ENCODE data around the gene ATP6V0B.
A peak's percentile ranks its signal among the peaks of the same experiment; 100 is the strongest.

The ATP6V0B gene

GRCh38 chr1:43969746-43970466, 4.9 kb upstream of the ATP6V0B start, which contains the start of gene DPH2:
DPH2 (plus strand) TSS chr1:43970010; CDS start chr1:43970176, 166 bp downstream.
- DNase-seq (ENCODE audit: low read depth, low spot score): peak; percentile 97

GRCh38 chr1:43970502-43970901, 4.3 kb upstream of the ATP6V0B start:
- no peak for DNase-seq (ENCODE audit: low read depth, low spot score)

- no peak for DNase-seq (ENCODE audit: low read depth, low spot score)
Observed at GRCh38 chr1:43970911-43971310, 3.8 kb upstream of the ATP6V0B start.

GRCh38 chr1:43971336-43971980, 3.3 kb upstream of the ATP6V0B start:
- no peak for DNase-seq (ENCODE audit: low read depth, low spot score)

GRCh38 chr1:43973981-43974442, 748 bp upstream of the ATP6V0B start:
- no peak for DNase-seq (ENCODE audit: low read depth, low spot score)

GRCh38 chr1:43975249-43975961, 645 bp downstream of the ATP6V0B start:
- DNase-seq (ENCODE audit: low read depth, low spot score): no peak

GRCh38 chr1:43976045-43976444, 1.3 kb downstream of the ATP6V0B start:
- DNase-seq (ENCODE audit: low read depth, low spot score): no peak

GRCh38 chr1:43976890-43977289, 2.1 kb downstream of the ATP6V0B start:
- no peak for DNase-seq (ENCODE audit: low read depth, low spot score)

GRCh38 chr1:43977376-43978263, 2.9 kb downstream of the ATP6V0B start:
- no peak for DNase-seq (ENCODE audit: low read depth, low spot score)

- no peak for DNase-seq (ENCODE audit: low read depth, low spot score)
Observed at GRCh38 chr1:43978264-43978550, 3.4 kb downstream of the ATP6V0B start.

- DNase-seq (ENCODE audit: low read depth, low spot score): no peak
Observed at GRCh38 chr1:43978551-43979260, 3.9 kb downstream of the ATP6V0B start, which contains the start of gene B4GALT2. B4GALT2 (plus strand) TSS chr1:43979210; CDS start chr1:43981161, 1,951 bp downstream.

GRCh38 chr1:43979261-43979527, 4.4 kb downstream of the ATP6V0B start:
- DNase-seq (ENCODE audit: low read depth, low spot score): no peak

GRCh38 chr1:43979528-43980254, 4.9 kb downstream of the ATP6V0B start:
- no peak for DNase-seq (ENCODE audit: low read depth, low spot score)

GRCh38 chr1:43980255-43981134, 5.7 kb downstream of the ATP6V0B start:
- no peak for DNase-seq (ENCODE audit: low read depth, low spot score)

- no peak for DNase-seq (ENCODE audit: low read depth, low spot score)
Observed at GRCh38 chr1:43981135-43981491, 6.4 kb downstream of the ATP6V0B start.

GRCh38 chr1:43981636-43982035, 6.9 kb downstream of the ATP6V0B start:
- DNase-seq (ENCODE audit: low read depth, low spot score): no peak

GRCh38 chr1:43982241-43982640, 7.5 kb downstream of the ATP6V0B start:
- no peak for DNase-seq (ENCODE audit: low read depth, low spot score)

- DNase-seq (ENCODE audit: low read depth, low spot score): no peak
Observed at GRCh38 chr1:43982808-43983207, 8.0 kb downstream of the ATP6V0B start.

GRCh38 chr1:43983253-43983899, 8.6 kb downstream of the ATP6V0B start:
- no peak for DNase-seq (ENCODE audit: low read depth, low spot score)
